ENCODE measurements around the gene ZNF232. TPM values are rescaled to one million over a fixed set of nuclear protein-coding genes. Genes with fewer than 3 reads are reported as not detected.
"Not testable (repeated sequence)": the region's sequence is repeated elsewhere in the genome, so short reads cannot be mapped to it uniquely, and the experiment has no call there.

The ZNF232 gene
- polyA plus RNA-seq, 4 donors = 6.3 to 11.2 (median 8.3) TPM

- not testable (repeated sequence) for H3K36me3 ChIP-seq (ENCODE audit: control insufficient read depth in 3 of 3, insufficient read depth in 2 of 3, low read depth in 1 of 3, low read length in 3 of 3); H3K27me3 ChIP-seq (ENCODE audit: control insufficient read depth in 3 of 3, insufficient read depth in 3 of 3, low read length in 3 of 3); FAIRE-seq; DNase-seq; H3K27ac ChIP-seq (ENCODE audit: low read depth in 1 of 3, low read length in 2 of 3)
- Histone ChIP-seq H3K4me1 (ENCODE audit: control insufficient read depth in 3 of 3, insufficient read depth in 2 of 3, low read depth in 1 of 3, low read length in 2 of 3) (peaks cover 0 to 16% (median 6%) of the 10 kb centered on the region in 3 donors), H3K9me3 (ENCODE audit: control insufficient read depth in 2 of 2, insufficient read depth in 1 of 2, low read depth in 1 of 2, low read length in 1 of 2) (peaks cover 0 to 33% of the 10 kb centered on the region in 2 donors), H3K4me3 (ENCODE audit: low read depth in 1 of 3, low read length in 3 of 3) (peak overlapping the region in 1 of 3 donors; percentile 77)
- WGBS, 3 donors = 96 to 98% (median 97%) methylated on average over 24 of the region's 24 CpGs
Observed at GRCh38 chr17:5077275-5077674, 34.4 kb downstream of the ZNF232 start.

- H3K4me3 ChIP-seq (ENCODE audit: low read depth in 1 of 3, low read length in 3 of 3); FAIRE-seq; H3K27me3 ChIP-seq (ENCODE audit: control insufficient read depth in 3 of 3, insufficient read depth in 3 of 3, low read length in 3 of 3); H3K27ac ChIP-seq (ENCODE audit: low read depth in 1 of 3, low read length in 2 of 3); H3K36me3 ChIP-seq (ENCODE audit: control insufficient read depth in 3 of 3, insufficient read depth in 2 of 3, low read depth in 1 of 3, low read length in 3 of 3); DNase-seq: not testable (repeated sequence)
- peaks cover 0 to 16% (median 6%) of the 10 kb centered on the region in 3 donors for H3K4me1 ChIP-seq (ENCODE audit: control insufficient read depth in 3 of 3, insufficient read depth in 2 of 3, low read depth in 1 of 3, low read length in 2 of 3)
- H3K9me3 ChIP-seq (ENCODE audit: control insufficient read depth in 2 of 2, insufficient read depth in 1 of 2, low read depth in 1 of 2, low read length in 1 of 2) = peaks cover 0 to 20% of the 10 kb centered on the region in 2 donors
- 80 to 92% (median 82%) methylated on average over 4 of the region's 5 CpGs for WGBS, 3 donors
Observed at GRCh38 chr17:5075472-5075871, 36.2 kb downstream of the ZNF232 start.

GRCh38 chr17:5069724-5070123 lies 42.0 kb downstream of the ZNF232 start:
- WGBS, 3 donors = 75 to 89% (median 88%) methylated on average over 4 of the region's 4 CpGs
- Histone ChIP-seq H3K27ac (ENCODE audit: low read depth in 1 of 3, low read length in 2 of 3) (no peak overlapping the region), H3K4me3 (ENCODE audit: low read depth in 1 of 3, low read length in 3 of 3) (no peak overlapping the region), H3K27me3 (ENCODE audit: control insufficient read depth in 3 of 3, insufficient read depth in 3 of 3, low read length in 3 of 3) (no peaks in the 10 kb centered on the region), H3K4me1 (ENCODE audit: control insufficient read depth in 3 of 3, insufficient read depth in 2 of 3, low read depth in 1 of 3, low read length in 2 of 3) (no peaks in the 10 kb centered on the region), H3K9me3 (ENCODE audit: control insufficient read depth in 2 of 2, insufficient read depth in 1 of 2, low read depth in 1 of 2, low read length in 1 of 2) (no peaks in the 10 kb centered on the region), H3K36me3 (ENCODE audit: control insufficient read depth in 3 of 3, insufficient read depth in 2 of 3, low read depth in 1 of 3, low read length in 3 of 3) (no peaks in the 10 kb centered on the region)
- no peak for FAIRE-seq
- no peak for DNase-seq

GRCh38 chr17:5068236-5068635 lies 43.4 kb downstream of the ZNF232 start:
- no peaks in the 10 kb centered on the region for H3K27me3 ChIP-seq (ENCODE audit: control insufficient read depth in 3 of 3, insufficient read depth in 3 of 3, low read length in 3 of 3)
- 93 to 98% (median 95%) methylated on average over 3 of the region's 3 CpGs for WGBS, 3 donors
- no peaks in the 10 kb centered on the region for H3K4me1 ChIP-seq (ENCODE audit: control insufficient read depth in 3 of 3, insufficient read depth in 2 of 3, low read depth in 1 of 3, low read length in 2 of 3)
- H3K27ac ChIP-seq (ENCODE audit: low read depth in 1 of 3, low read length in 2 of 3) = no peak overlapping the region
- no peak for DNase-seq
- FAIRE-seq = no peak
- no peaks in the 10 kb centered on the region for H3K36me3 ChIP-seq (ENCODE audit: control insufficient read depth in 3 of 3, insufficient read depth in 2 of 3, low read depth in 1 of 3, low read length in 3 of 3)
- no peaks in the 10 kb centered on the region for H3K9me3 ChIP-seq (ENCODE audit: control insufficient read depth in 2 of 2, insufficient read depth in 1 of 2, low read depth in 1 of 2, low read length in 1 of 2)
- no peak overlapping the region for H3K4me3 ChIP-seq (ENCODE audit: low read depth in 1 of 3, low read length in 3 of 3)

GRCh38 chr17:5065227-5065744 lies 46.4 kb downstream of the ZNF232 start:
- H3K4me3 ChIP-seq (ENCODE audit: low read depth in 1 of 3, low read length in 3 of 3) = no peak overlapping the region
- H3K4me1 ChIP-seq (ENCODE audit: control insufficient read depth in 3 of 3, insufficient read depth in 2 of 3, low read depth in 1 of 3, low read length in 2 of 3) = no peaks in the 10 kb centered on the region
- 71 to 84% (median 84%) methylated on average over 1 of the region's 1 CpG for WGBS, 3 donors
- H3K27ac ChIP-seq (ENCODE audit: low read depth in 1 of 3, low read length in 2 of 3) = no peak overlapping the region
- DNase-seq = no peak
- no peaks in the 10 kb centered on the region for H3K9me3 ChIP-seq (ENCODE audit: control insufficient read depth in 2 of 2, insufficient read depth in 1 of 2, low read depth in 1 of 2, low read length in 1 of 2)
- no peaks in the 10 kb centered on the region for H3K36me3 ChIP-seq (ENCODE audit: control insufficient read depth in 3 of 3, insufficient read depth in 2 of 3, low read depth in 1 of 3, low read length in 3 of 3)
- H3K27me3 ChIP-seq (ENCODE audit: control insufficient read depth in 3 of 3, insufficient read depth in 3 of 3, low read length in 3 of 3) = no peaks in the 10 kb centered on the region
- FAIRE-seq = no peak

Other genes starting within 250 kb of the ZNF232 start
- gene C17orf107, start 212.3 kb downstream of the ZNF232 start, polyA plus RNA-seq = 1 to 10 TPM in 2 of 4 donors, under 1 TPM in 2; 0.45 to 2.2 (median 1.2) TPM
- under 1 TPM; 0.27 to 0.66 (median 0.41) TPM for gene CHRNE, start 208.8 kb downstream of the ZNF232 start, polyA plus RNA-seq
- gene GP1BA, start 179.6 kb downstream of the ZNF232 start, polyA plus RNA-seq = 1 to 10 TPM in 1 of 4 donors, under 1 TPM in 1, not detected in 2; 0.06 to 1.4 TPM
- gene SLC25A11, start 171.8 kb downstream of the ZNF232 start, polyA plus RNA-seq = 10 to 100 TPM; 46.1 to 79.2 (median 60.8) TPM
- 100 to 1,000 TPM; 108 to 132 (median 123) TPM for gene RNF167, start 171.6 kb downstream of the ZNF232 start, polyA plus RNA-seq
- gene PFN1, start 163.3 kb downstream of the ZNF232 start, polyA plus RNA-seq = 1,000 to 10,000 TPM in 1 of 4 donors, 100 to 1,000 TPM in 3; 501 to 1,180 (median 908) TPM
- gene ENO3, start 160.8 kb downstream of the ZNF232 start, polyA plus RNA-seq = 10 to 100 TPM; 10.7 to 98.0 (median 27.5) TPM
- 100 to 1,000 TPM in 1 of 4 donors, 10 to 100 TPM in 3; 76.7 to 101 (median 80.0) TPM for gene SPAG7, start 144.1 kb downstream of the ZNF232 start, polyA plus RNA-seq
- gene CAMTA2, start 124.2 kb downstream of the ZNF232 start, polyA plus RNA-seq = 10 to 100 TPM; 34.1 to 93.7 (median 58.6) TPM
- 1 to 10 TPM; 2.1 to 4.9 (median 4.0) TPM for gene INCA1, start 114.4 kb downstream of the ZNF232 start, polyA plus RNA-seq
- gene KIF1C, start 113.9 kb downstream of the ZNF232 start, polyA plus RNA-seq = 100 to 1,000 TPM in 1 of 4 donors, 10 to 100 TPM in 3; 67.4 to 141 (median 82.5) TPM
- 10 to 100 TPM in 3 of 4 donors, 1 to 10 TPM in 1; 1.9 to 44.5 (median 29.5) TPM for gene SLC52A1, start 76.5 kb downstream of the ZNF232 start, polyA plus RNA-seq
- gene ZFP3, start 33.4 kb downstream of the ZNF232 start, polyA plus RNA-seq = 1 to 10 TPM; 2.7 to 9.5 (median 3.7) TPM
- gene USP6, start 4.2 kb upstream of the ZNF232 start, polyA plus RNA-seq = under 1 TPM in 2 of 4 donors, not detected in 2; 0.03 to 0.44 TPM
- 10 to 100 TPM in 1 of 4 donors, 1 to 10 TPM in 1, under 1 TPM in 2; 0.22 to 14.0 (median 0.94) TPM for gene ZNF594, start 80.0 kb upstream of the ZNF232 start, polyA plus RNA-seq
- 1 to 10 TPM in 3 of 4 donors, under 1 TPM in 1; 0.22 to 4.4 (median 3.0) TPM for gene SCIMP, start 123.0 kb upstream of the ZNF232 start, polyA plus RNA-seq
- 10 to 100 TPM; 14.5 to 37.1 (median 16.0) TPM for gene RABEP1, start 170.4 kb upstream of the ZNF232 start, polyA plus RNA-seq